MCF 10A (cell line): ENCODE results near the gene TMA16. TPM values are rescaled to one million over a fixed set of nuclear protein-coding genes. Genes with fewer than 3 reads are reported as not detected.

Source experiments
- BruUV-seq: library from RNA; stranded (reverse); fragments of 400-500 nt; replicated peaks from 2 replicates; lab custom pipeline; 2021; lab: Mats Ljungman, UMichigan
- CTCF ChIA-PET: fragments of 300-600 bp; sonication (Branson Sonifier 250); formaldehyde crosslinking; extraction: SDS; loops from one replicate; lab custom pipeline; 2021; ENCODE audit warnings: antibody characterized with exemption, inconsistent platforms; lab: Yijun Ruan, JAX
- POLR2A ChIA-PET: fragments of 300-600, 350-650 bp; sonication (Branson Sonifier 250); formaldehyde crosslinking; extraction: SDS; loops from one replicate; lab custom pipeline; 2020; ENCODE audit warnings: antibody characterized with exemption, inconsistent platforms; lab: Yijun Ruan, JAX
- DNase-seq: peaks from one replicate; pipeline ENCODE4 v3.0.0-alpha.2; 2018; ENCODE audit not compliant: unreplicated experiment
- H3K27ac Mint-ChIP-seq: one replicate; pipeline ENCODE4 v1.8.0; 2022; ENCODE audit warnings: mild to moderate bottlenecking, low read depth, mixed read lengths; ENCODE audit not compliant: unreplicated experiment
- H3K27me3 Mint-ChIP-seq: one replicate; pipeline ENCODE4 v1.8.0; 2022; ENCODE audit warnings: mixed read lengths; ENCODE audit not compliant: insufficient read depth, unreplicated experiment
- H3K36me3 Mint-ChIP-seq: one replicate; pipeline ENCODE4 v1.8.0; 2022; ENCODE audit warnings: mild to moderate bottlenecking, moderate library complexity, mixed read lengths; ENCODE audit not compliant: insufficient read depth, unreplicated experiment
- H3K4me1 Mint-ChIP-seq: one replicate; pipeline ENCODE4 v1.8.0; 2022; ENCODE audit warnings: mixed read lengths; ENCODE audit not compliant: insufficient read depth, unreplicated experiment
- H3K4me3 Mint-ChIP-seq: one replicate; pipeline ENCODE4 v1.8.0; 2022; ENCODE audit warnings: mild to moderate bottlenecking, moderate library complexity, mixed read lengths; ENCODE audit not compliant: unreplicated experiment
- H3K9me3 Mint-ChIP-seq: one replicate; pipeline ENCODE4 v1.8.0; 2022; ENCODE audit warnings: mixed read lengths; ENCODE audit not compliant: unreplicated experiment
- CTCF ChIP-seq: fragments of 200-600 bp; IDR thresholded peaks from one replicate; pipeline ENCODE4 v1.8.0; 2022; ENCODE audit warnings: antibody characterized with exemption, mild to moderate bottlenecking; ENCODE audit not compliant: unreplicated experiment
- intact Hi-C: fragments of 100-400 bp; cut with micrococcal nuclease; formaldehyde crosslinking; loops from 2 replicates; pipeline ENCODE4 v1.14.1; 2022
- total RNA-seq: library from RNA; stranded (reverse); gene quantifications from 2 replicates; pipeline ENCODE4 v1.2.3, GENCODE V29; 2022

TMA16 gene
- total RNA-seq, 1 experiment from 2014 or later: 53.9 TPM

GRCh38 chr4:163548481-163549243, 54.2 kb downstream of the TMA16 start:
- TF ChIP-seq CTCF: peak; percentile 45
- Mint-ChIP-seq H3K9me3 (no peaks in the 10 kb centered on the region), H3K36me3 (no peaks in the 10 kb centered on the region), H3K4me1 (no peaks in the 10 kb centered on the region), H3K27ac (no peak overlapping the region), H3K27me3 (no peaks in the 10 kb centered on the region), H3K4me3 (no peak overlapping the region)
- no TSS peak for BruUV-seq
- ChIA-PET CTCF (interaction anchor here (0.6 to 7.1 kb wide), 38 partner anchors 9 to 1219 kb away, joined by 3 to 54 read pairs (median 4); partner anchors contain the start of gene NPY1R), POLR2A (interaction anchor here (0.7 to 1.3 kb wide), 5 partner anchors 9 to 1051 kb away, joined by 3 to 4 read pairs (median 3); no protein-coding TSS in a partner anchor)
- DNase-seq: peak; percentile 59
- intact Hi-C loops: loop anchor here (1.0 to 10.0 kb wide), 5 partner anchors 64 to 1051 kb away; partner anchors contain the start of gene NAF1

GRCh38 chr4:163550869-163551267, 56.4 kb downstream of the TMA16 start:
- H3K4me3 Mint-ChIP-seq: no peak overlapping the region
- intact Hi-C loops: no loop called here
- no peak overlapping the region for H3K27ac Mint-ChIP-seq

DNA sequence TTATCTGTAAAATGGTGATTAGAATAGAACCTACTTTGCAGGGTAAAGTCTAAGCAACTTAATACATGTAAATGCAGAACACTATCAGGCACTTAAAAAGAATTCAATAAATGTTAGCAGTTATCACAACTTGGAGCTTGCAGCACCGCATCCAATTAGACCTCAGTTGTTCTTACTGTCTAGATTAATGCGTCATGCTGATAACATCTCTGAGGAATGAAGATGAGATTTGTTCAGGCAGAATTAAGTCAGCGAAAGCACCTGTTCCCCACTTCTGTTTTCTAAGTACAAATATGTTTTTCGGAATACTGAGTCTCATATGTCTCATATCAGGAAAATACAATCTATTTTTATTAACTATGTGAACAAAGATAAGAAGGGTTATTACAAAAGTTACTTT, 58.7 kb downstream of the TMA16 start:
- Mint-ChIP-seq H3K4me1 (peaks cover 4% of the 10 kb centered on the region), H3K9me3 (no peaks in the 10 kb centered on the region), H3K27me3 (no peaks in the 10 kb centered on the region), H3K4me3 (no peak overlapping the region), H3K36me3 (no peaks in the 10 kb centered on the region), H3K27ac (no peak overlapping the region)
- TF ChIP-seq CTCF: no peak
- no TSS peak for BruUV-seq
- POLR2A ChIA-PET: no interaction called here
- CTCF ChIA-PET: interaction anchor here (0.6 to 8.2 kb wide), 17 partner anchors 12 to 1206 kb away, joined by 3 to 65 read pairs (median 3); no protein-coding TSS in a partner anchor
- intact Hi-C loops: no loop called here
- no peak for DNase-seq

More at GRCh38 chr4:163550869-163551267, 56.4 kb downstream of the TMA16 start:
- Mint-ChIP-seq H3K27me3 (no peaks in the 10 kb centered on the region), H3K9me3 (no peaks in the 10 kb centered on the region), H3K4me1 (peaks cover 4% of the 10 kb centered on the region), H3K36me3 (no peaks in the 10 kb centered on the region)
- no peak for TF ChIP-seq CTCF
- no peak for DNase-seq
- ChIA-PET CTCF (interaction anchor here (0.6 to 8.2 kb wide), 34 partner anchors 9 to 1444 kb away, joined by 3 to 65 read pairs (median 4); no protein-coding TSS in a partner anchor), POLR2A (interaction anchor here (0.6 to 1.7 kb wide), 2 partner anchors 441 to 1053 kb away, joined by 3 to 5 read pairs; no protein-coding TSS in a partner anchor)
- no TSS peak for BruUV-seq

GRCh38 chr4:163554870-163555465, 60.5 kb downstream of the TMA16 start:
- POLR2A ChIA-PET: interaction anchor here (0.8 kb wide), 1 partner anchor 458 kb away, joined by 3 read pairs; no protein-coding TSS in a partner anchor
- no peaks in the 10 kb centered on the region for H3K9me3 Mint-ChIP-seq
- intact Hi-C loops: loop anchor here (1.0 to 5.0 kb wide), 4 partner anchors 457 to 1193 kb away; a partner anchor contains a TSS
- CTCF ChIA-PET: interaction anchor here (0.5 to 8.2 kb wide), 34 partner anchors 9 to 1226 kb away, joined by 3 to 65 read pairs (median 4); partner anchors contain the start of gene SMIM31
- no peaks in the 10 kb centered on the region for H3K27me3 Mint-ChIP-seq
- no peaks in the 10 kb centered on the region for H3K36me3 Mint-ChIP-seq
- peaks cover 4% of the 10 kb centered on the region for H3K4me1 Mint-ChIP-seq
- peak; percentile 30 for DNase-seq
- no peak overlapping the region for H3K27ac Mint-ChIP-seq
- H3K4me3 Mint-ChIP-seq: no peak overlapping the region
- peak; percentile 63 for TF ChIP-seq CTCF
- no TSS peak for BruUV-seq
